PC-3 (cell line): Measurements from ENCODE around the gene EFR3B. TPM values are rescaled to one million over a fixed set of nuclear protein-coding genes. Genes with fewer than 3 reads are reported as not detected.
"Not testable (repeated sequence)": the region's sequence is repeated elsewhere in the genome, so short reads cannot be mapped to it uniquely, and the experiment has no call there.

Experiments used
- ATAC-seq: fragments of 200-7000 bp; cut with Tn5 transposase; 2 replicates; pipeline ENCODE4 v1.9.1; 2020; ENCODE audit warnings: mild to moderate bottlenecking, moderate library complexity
- BruUV-seq: library from RNA; stranded (reverse); fragments of 400-500 nt; replicated peaks from 2 replicates; lab custom pipeline; 2021; lab: Mats Ljungman, UMichigan
- CTCF ChIA-PET: fragments of 300-600 bp; sonication (Branson Sonifier 250); formaldehyde crosslinking; loops from one replicate; lab custom pipeline; 2022; ENCODE audit warnings: antibody characterized with exemption; lab: Charles Lee
- POLR2A ChIA-PET: fragments of 300-600 bp; sonication (Branson Sonifier 250); formaldehyde crosslinking; loops from one replicate; lab custom pipeline; 2022; ENCODE audit warnings: antibody characterized with exemption; ENCODE audit not compliant: unreplicated experiment; lab: Charles Lee
- DNase-seq: peaks from one replicate; pipeline ENCODE4 v3.0.0-alpha.2; 2015
- H2AFZ ChIP-seq: fragments of 300-600 bp; sonication (generic); 2 replicates; pipeline ENCODE4 v1.6.0; 2016; ENCODE audit warnings: antibody characterized with exemption, low read length
- H3F3A ChIP-seq: fragments of 300-600 bp; sonication (generic); one replicate; pipeline ENCODE4 v1.6.0; 2017; ENCODE audit warnings: antibody characterized with exemption, low read length, control low read depth, mild to moderate bottlenecking; ENCODE audit not compliant: unreplicated experiment
- H3K27ac ChIP-seq: fragments of 300-600 bp; sonication (generic); 2 replicates; pipeline ENCODE4 v1.5.1; 2016; ENCODE audit warnings: mild to moderate bottlenecking, low read length
- H3K27me3 ChIP-seq: fragments of 300-600 bp; sonication (generic); 2 replicates; pipeline ENCODE4 v1.6.1; 2016; ENCODE audit warnings: low read length, mixed read lengths
- H3K36me3 ChIP-seq: fragments of 300-600 bp; sonication (generic); 2 replicates; pipeline ENCODE4 v1.6.1; 2016; ENCODE audit warnings: low read depth, mixed run types, low read length, mixed read lengths
- H3K4me1 ChIP-seq: fragments of 300-600 bp; sonication (generic); 2 replicates; pipeline ENCODE4 v1.5.1; 2016; ENCODE audit warnings: low read length; ENCODE audit not compliant: insufficient read depth
- H3K4me2 ChIP-seq: fragments of 300-600 bp; sonication (generic); 2 replicates; pipeline ENCODE4 v1.6.0; 2016; ENCODE audit warnings: low read length
- H3K4me3 ChIP-seq: fragments of 300-600 bp; sonication (generic); 2 replicates; pipeline ENCODE4 v1.5.1; 2016; ENCODE audit warnings: mild to moderate bottlenecking, low read length, mixed read lengths
- H3K79me2 ChIP-seq: fragments of 300-600 bp; sonication (generic); 2 replicates; pipeline ENCODE4 v1.6.1; 2017; ENCODE audit warnings: low read length, mixed read lengths
- H3K9ac ChIP-seq: fragments of 300-600 bp; sonication (generic); 2 replicates; pipeline ENCODE4 v1.6.0; 2016; ENCODE audit warnings: mild to moderate bottlenecking, low read length
- H3K9me2 ChIP-seq: fragments of 300-600 bp; sonication (generic); replicated peaks from 2 replicates; pipeline ENCODE4 v1.6.1; 2016; ENCODE audit warnings: mixed run types, low read length, mixed read lengths
- H3K9me3 ChIP-seq: fragments of 300-600 bp; sonication (generic); 2 replicates; pipeline ENCODE4 v1.6.1; 2016; ENCODE audit warnings: low read length, mixed read lengths
- H4K20me1 ChIP-seq: fragments of 300-600 bp; sonication (generic); 2 replicates; pipeline ENCODE4 v1.6.1; 2016; ENCODE audit warnings: low read length, mixed read lengths
- EZH2 ChIP-seq: fragments of 300-600 bp; sonication (generic); IDR thresholded peaks from one replicate; pipeline ENCODE4 v1.6.1; 2017; ENCODE audit warnings: antibody characterized with exemption, mild to moderate bottlenecking, low read length; ENCODE audit not compliant: unreplicated experiment
- EZH2phosphoT487 ChIP-seq: fragments of 300-600 bp; sonication (generic); IDR thresholded peaks from 2 replicates; pipeline ENCODE4 v1.6.1; 2018; ENCODE audit warnings: mild to moderate bottlenecking, antibody characterized with exemption, low read length, borderline replicate concordance
- intact Hi-C: fragments of 100-400 bp; cut with micrococcal nuclease; formaldehyde crosslinking; loops from 2 replicates; pipeline ENCODE4 v1.9.0; 2023
- total RNA-seq: library from RNA; depleted of rRNA; stranded (reverse); fragments of >200 nt; gene quantifications from 2 replicates; pipeline ENCODE4 v1.2.3, GENCODE V29; 2014
- TF ChIP-seq, protein P1 (sequence below): fragments of 300-600 bp; sonication (generic); conservative IDR thresholded peaks from 2 replicates; pipeline ENCODE4 v1.5.1; 2017; ENCODE audit warnings: antibody characterized with exemption, low read depth, mild to moderate bottlenecking, low read length

EFR3B gene
- total RNA-seq, 1 experiment from 2014 or later, result 4.6 TPM

DNA sequence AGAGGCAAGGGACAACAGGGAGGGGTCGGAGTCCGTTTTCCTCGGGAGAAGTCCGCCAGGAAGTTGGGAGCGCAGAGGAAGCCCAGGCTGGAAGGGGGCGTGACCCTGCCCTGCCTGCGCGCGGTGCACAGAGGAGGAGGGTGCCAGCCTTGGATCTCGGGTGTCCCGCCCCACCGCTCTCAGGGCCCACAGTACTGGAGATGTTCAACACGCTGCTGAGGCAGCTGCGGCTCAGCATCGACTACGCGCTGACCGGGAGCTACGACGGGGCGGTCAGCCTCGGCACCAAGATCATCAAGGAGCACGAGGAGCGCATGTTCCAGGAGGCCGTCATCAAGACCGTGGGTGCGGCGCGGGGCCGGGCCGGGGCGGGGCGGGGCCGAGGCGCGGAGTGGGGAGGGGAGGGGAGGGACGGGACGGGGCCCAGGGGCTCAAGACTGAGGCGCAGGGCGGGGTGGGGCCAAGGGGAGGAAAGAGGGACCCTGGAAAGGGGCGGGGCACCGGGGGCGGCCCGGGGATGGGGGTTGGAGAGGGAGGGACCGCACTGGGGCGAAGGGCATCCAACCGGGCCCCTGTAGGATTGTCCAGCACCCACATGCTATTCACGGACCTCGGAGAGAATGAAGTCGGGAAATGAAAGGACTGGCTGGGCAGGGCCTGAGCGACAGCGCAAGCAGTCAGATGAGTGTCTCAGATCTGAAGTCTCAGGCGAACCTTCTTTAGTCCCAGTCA lies 89.9 kb downstream of the EFR3B start:
- CTCF ChIA-PET, result no interaction called here
- intact Hi-C loops, result no loop called here
- Histone ChIP-seq H3K4me1 (peaks cover 2% of the 10 kb centered on the region; the same call in 1 of the 2 replicates), H3K36me3 (no peaks in the 10 kb centered on the region), H3F3A (no peaks in the 10 kb centered on the region), H3K9me2 (no peaks in the 10 kb centered on the region), H3K79me2 (no peaks in the 10 kb centered on the region), H3K4me2 (no peak overlapping the region), H3K27ac (no peak overlapping the region), H3K9ac (no peak overlapping the region), H2AFZ (no peak overlapping the region), H3K4me3 (no peak overlapping the region), H4K20me1 (no peaks in the 10 kb centered on the region), H3K9me3 (no peaks in the 10 kb centered on the region), H3K27me3 (no peaks in the 10 kb centered on the region)
- ATAC-seq (no peak), DNase-seq (no peak)
- no peak for TF ChIP-seq EZH2
- TF ChIP-seq, protein P1, sequence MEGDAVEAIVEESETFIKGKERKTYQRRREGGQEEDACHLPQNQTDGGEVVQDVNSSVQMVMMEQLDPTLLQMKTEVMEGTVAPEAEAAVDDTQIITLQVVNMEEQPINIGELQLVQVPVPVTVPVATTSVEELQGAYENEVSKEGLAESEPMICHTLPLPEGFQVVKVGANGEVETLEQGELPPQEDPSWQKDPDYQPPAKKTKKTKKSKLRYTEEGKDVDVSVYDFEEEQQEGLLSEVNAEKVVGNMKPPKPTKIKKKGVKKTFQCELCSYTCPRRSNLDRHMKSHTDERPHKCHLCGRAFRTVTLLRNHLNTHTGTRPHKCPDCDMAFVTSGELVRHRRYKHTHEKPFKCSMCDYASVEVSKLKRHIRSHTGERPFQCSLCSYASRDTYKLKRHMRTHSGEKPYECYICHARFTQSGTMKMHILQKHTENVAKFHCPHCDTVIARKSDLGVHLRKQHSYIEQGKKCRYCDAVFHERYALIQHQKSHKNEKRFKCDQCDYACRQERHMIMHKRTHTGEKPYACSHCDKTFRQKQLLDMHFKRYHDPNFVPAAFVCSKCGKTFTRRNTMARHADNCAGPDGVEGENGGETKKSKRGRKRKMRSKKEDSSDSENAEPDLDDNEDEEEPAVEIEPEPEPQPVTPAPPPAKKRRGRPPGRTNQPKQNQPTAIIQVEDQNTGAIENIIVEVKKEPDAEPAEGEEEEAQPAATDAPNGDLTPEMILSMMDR, result no peak
- TF ChIP-seq EZH2phosphoT487, result no peak
- no TSS peak for BruUV-seq
- POLR2A ChIA-PET, result interaction anchor here (0.6 kb wide), 1 partner anchor 304 kb away, joined by 5 read pairs; no protein-coding TSS in a partner anchor

- intact Hi-C loops, result no loop called here
- Histone ChIP-seq H4K20me1 (no peaks in the 10 kb centered on the region), H3K4me3 (no peak overlapping the region), H3K27ac (no peak overlapping the region), H3K4me2 (no peak overlapping the region), H3K9me2 (no peaks in the 10 kb centered on the region), H3K27me3 (no peaks in the 10 kb centered on the region), H3K36me3 (no peaks in the 10 kb centered on the region), H3K79me2 (no peaks in the 10 kb centered on the region), H3K9ac (no peak overlapping the region), H2AFZ (no peak overlapping the region), H3K4me1 (peaks cover 2% of the 10 kb centered on the region; the same call in 1 of the 2 replicates), H3K9me3 (no peaks in the 10 kb centered on the region), H3F3A (no peaks in the 10 kb centered on the region)
- ATAC-seq (no peak), DNase-seq (no peak)
- CTCF ChIA-PET, result no interaction called here
- POLR2A ChIA-PET, result no interaction called here
- no TSS peak for BruUV-seq
- TF ChIP-seq, protein P1, result no peak
- TF ChIP-seq EZH2, result no peak
- TF ChIP-seq EZH2phosphoT487, result no peak
These were observed 90.4 kb downstream of the EFR3B start for GRCh38 chr2:25132299-25132635.

GRCh38 chr2:25132693-25133092 lies 90.8 kb downstream of the EFR3B start:
- Histone ChIP-seq H3K9ac (no peak overlapping the region), H3K9me3 (no peaks in the 10 kb centered on the region), H3K79me2 (no peaks in the 10 kb centered on the region), H3K4me2 (no peak overlapping the region), H4K20me1 (no peaks in the 10 kb centered on the region), H3K27ac (no peak overlapping the region), H3K4me1 (peaks cover 2% of the 10 kb centered on the region; the same call in 1 of the 2 replicates), H3K36me3 (no peaks in the 10 kb centered on the region), H3K9me2 (no peaks in the 10 kb centered on the region), H3K4me3 (no peak overlapping the region), H2AFZ (no peak overlapping the region), H3K27me3 (no peaks in the 10 kb centered on the region), H3F3A (no peaks in the 10 kb centered on the region)
- no peak for ATAC-seq
- no TSS peak for BruUV-seq
- ChIA-PET CTCF (no interaction called here), POLR2A (no interaction called here)
- DNase-seq, result no peak
- TF ChIP-seq EZH2 (no peak), EZH2phosphoT487 (no peak)
- TF ChIP-seq, protein P1, result no peak
- intact Hi-C loops, result no loop called here

DNA sequence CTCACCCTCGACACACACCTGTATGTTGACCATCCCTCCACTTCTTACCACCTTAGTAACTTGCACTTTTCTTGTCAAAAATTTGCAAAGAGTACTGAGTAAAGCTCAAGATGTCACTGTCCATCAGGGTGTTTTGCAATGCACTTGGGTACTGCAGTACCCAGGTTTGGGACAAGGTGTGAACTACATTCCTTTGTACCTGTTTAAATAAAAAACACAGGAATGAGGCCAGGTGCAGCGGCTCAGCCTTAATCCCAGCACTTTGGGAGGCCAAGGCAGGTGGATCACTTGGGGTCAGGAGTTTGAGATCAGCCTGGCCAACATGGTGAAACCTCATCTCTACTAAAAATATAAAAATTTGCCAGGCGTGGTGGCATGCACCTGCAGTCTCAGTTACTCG lies 98.7 kb downstream of the EFR3B start:
- not testable (repeated sequence) for H3F3A ChIP-seq

More for the DNA sequence above, 98.7 kb downstream of the EFR3B start:
- H3K79me2 ChIP-seq, H3K4me2 ChIP-seq, H3K9ac ChIP-seq, POLR2A ChIA-PET, H3K27me3 ChIP-seq, H2AFZ ChIP-seq, H3K4me3 ChIP-seq, ATAC-seq, H3K36me3 ChIP-seq, H3K9me2 ChIP-seq, BruUV-seq, DNase-seq, H4K20me1 ChIP-seq, H3K9me3 ChIP-seq, CTCF ChIA-PET, intact Hi-C loops, H3K27ac ChIP-seq, H3K4me1 ChIP-seq: not testable (repeated sequence)
